SK-N-SH treated with all-trans-retinoic acid at 6 μM for 48 hours (cell line): ENCODE measurements around the gene BEX3.

Source experiments
- CREB5 ChIP-seq: fragments of 250-450 bp; sonication (Bioruptor Pico); IDR thresholded peaks from 2 replicates; pipeline ENCODE4 v1.5.1; 2020; ENCODE audit warnings: low read depth, mild to moderate bottlenecking, moderate library complexity
- GLIS3 ChIP-seq: fragments of 250-450 bp; sonication (Bioruptor Pico); IDR thresholded peaks from 2 replicates; pipeline ENCODE4 v1.5.0; 2020; ENCODE audit warnings: mild to moderate bottlenecking, moderate library complexity
- ISL1 ChIP-seq: fragments of 250-450 bp; sonication (Bioruptor Pico); IDR thresholded peaks from 2 replicates; pipeline ENCODE4 v2.1.2; 2022; ENCODE audit warnings: mild to moderate bottlenecking, moderate library complexity
- PATZ1 ChIP-seq: fragments of 250-450 bp; sonication (Bioruptor Pico); IDR thresholded peaks from 2 replicates; pipeline ENCODE4 v1.8.0; 2020; ENCODE audit warnings: mild to moderate bottlenecking, moderate library complexity, borderline replicate concordance
- RARB ChIP-seq: fragments of 250-450 bp; sonication (Bioruptor Pico); IDR thresholded peaks from 2 replicates; pipeline ENCODE4 v1.8.0; 2021; ENCODE audit warnings: mild to moderate bottlenecking, moderate library complexity

- TF ChIP-seq RARB (CRISPR knock-in tag) = no peak
- TF ChIP-seq CREB5 (CRISPR knock-in tag) = no peak
- TF ChIP-seq PATZ1 = no peak
- no peak for TF ChIP-seq GLIS3
- no peak for TF ChIP-seq ISL1 (CRISPR knock-in tag)
Observed at GRCh38 chrX:103404231-103405008, 28.1 kb downstream of the BEX3 start.
